ES-I3 (cell line): Measurements from ENCODE around the gene PPP3CA.

ENCODE experiments used
- H3K36me3 ChIP-seq: 2 replicates; pipeline ENCODE4 v1.6.1; 2013; ENCODE audit warnings: mild to moderate bottlenecking, low read length, control low read depth, moderate library complexity; ENCODE audit not compliant: insufficient read depth
- H3K4me1 ChIP-seq: 2 replicates; pipeline ENCODE4 v1.6.1; 2013; ENCODE audit warnings: mild to moderate bottlenecking, control low read depth, low read length; ENCODE audit not compliant: insufficient read depth
- H3K9ac ChIP-seq: 2 replicates; pipeline ENCODE4 v1.6.1; 2013; ENCODE audit warnings: low read depth, mild to moderate bottlenecking, low read length, moderate library complexity
- H3K9me3 ChIP-seq: 2 replicates; pipeline ENCODE4 v1.6.1; 2013; ENCODE audit warnings: mild to moderate bottlenecking, low read length, moderate library complexity; ENCODE audit not compliant: control insufficient read depth, insufficient read depth

Gene PPP3CA

GRCh38 chr4:101288365-101289145 is 58.8 kb downstream of the PPP3CA start:
- Histone ChIP-seq H3K9ac (no peak overlapping the region), H3K4me1 (peaks cover 14% of the 10 kb centered on the region), H3K9me3 (no peaks in the 10 kb centered on the region), H3K36me3 (no peaks in the 10 kb centered on the region)

DNA sequence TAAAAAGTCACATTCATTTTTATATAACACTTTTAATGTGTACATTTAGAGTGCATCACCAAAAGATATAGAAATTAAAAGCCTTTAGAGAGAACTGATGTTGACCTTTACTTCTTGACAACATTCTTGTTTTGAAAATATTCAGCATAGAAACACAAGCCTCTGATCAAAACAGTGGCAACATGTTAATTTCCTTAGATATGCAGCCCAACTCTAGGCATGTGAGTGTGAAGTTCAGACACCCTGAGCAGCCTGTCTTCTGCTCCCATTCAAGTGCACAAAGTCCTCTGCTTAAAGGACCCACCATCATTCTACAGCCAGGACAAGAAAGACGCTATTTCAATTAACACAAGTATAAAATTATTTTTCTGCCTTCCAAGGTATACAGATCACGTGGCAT is 60.0 kb downstream of the PPP3CA start:
- Histone ChIP-seq H3K36me3 (no peaks in the 10 kb centered on the region), H3K9ac (no peak overlapping the region), H3K4me1 (peaks cover 24% of the 10 kb centered on the region), H3K9me3 (no peaks in the 10 kb centered on the region)

- Histone ChIP-seq H3K4me1 (peaks cover 31% of the 10 kb centered on the region), H3K9ac (no peak overlapping the region)
Measured at GRCh38 chr4:101286663-101287062, 60.7 kb downstream of the PPP3CA start.

GRCh38 chr4:101285985-101286384 is 61.3 kb downstream of the PPP3CA start:
- peaks cover 38% of the 10 kb centered on the region for H3K4me1 ChIP-seq
- no peak overlapping the region for H3K9ac ChIP-seq
- H3K36me3 ChIP-seq, result no peaks in the 10 kb centered on the region
- no peaks in the 10 kb centered on the region for H3K9me3 ChIP-seq

More at GRCh38 chr4:101286663-101287062, 60.7 kb downstream of the PPP3CA start:
- Histone ChIP-seq H3K9me3 (no peaks in the 10 kb centered on the region), H3K36me3 (no peaks in the 10 kb centered on the region)

GRCh38 chr4:101284546-101284945 is 62.8 kb downstream of the PPP3CA start:
- H3K36me3 ChIP-seq, result no peaks in the 10 kb centered on the region
- H3K9ac ChIP-seq, result no peak overlapping the region
- no peaks in the 10 kb centered on the region for H3K9me3 ChIP-seq
- H3K4me1 ChIP-seq, result peaks cover 44% of the 10 kb centered on the region

DNA sequence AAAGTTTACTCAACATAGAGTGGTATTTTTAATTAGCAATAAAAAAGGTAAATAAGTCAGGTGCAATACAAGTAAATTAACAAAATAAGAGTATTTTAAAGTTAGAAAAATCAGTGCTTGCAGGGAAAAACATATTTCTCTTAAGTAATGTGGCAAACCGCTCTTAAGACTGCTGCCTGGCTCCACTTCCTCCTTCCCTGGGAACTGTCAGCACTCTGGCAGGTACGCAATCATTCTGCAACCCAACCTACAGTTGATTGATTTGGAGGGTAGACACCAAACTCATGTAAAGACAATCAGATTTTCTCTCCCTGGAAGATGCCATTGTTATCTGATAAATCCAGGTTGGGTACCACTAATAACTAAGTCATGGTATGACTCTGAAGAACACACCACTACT is 63.9 kb downstream of the PPP3CA start:
- H3K4me1 ChIP-seq, result peaks cover 53% of the 10 kb centered on the region
- no peaks in the 10 kb centered on the region for H3K9me3 ChIP-seq
- H3K36me3 ChIP-seq, result no peaks in the 10 kb centered on the region
- H3K9ac ChIP-seq, result no peak overlapping the region

GRCh38 chr4:101282076-101282844 is 65.1 kb downstream of the PPP3CA start:
- Histone ChIP-seq H3K9ac (no peak overlapping the region), H3K36me3 (no peaks in the 10 kb centered on the region), H3K4me1 (peaks cover 47% of the 10 kb centered on the region), H3K9me3 (no peaks in the 10 kb centered on the region)

DNA sequence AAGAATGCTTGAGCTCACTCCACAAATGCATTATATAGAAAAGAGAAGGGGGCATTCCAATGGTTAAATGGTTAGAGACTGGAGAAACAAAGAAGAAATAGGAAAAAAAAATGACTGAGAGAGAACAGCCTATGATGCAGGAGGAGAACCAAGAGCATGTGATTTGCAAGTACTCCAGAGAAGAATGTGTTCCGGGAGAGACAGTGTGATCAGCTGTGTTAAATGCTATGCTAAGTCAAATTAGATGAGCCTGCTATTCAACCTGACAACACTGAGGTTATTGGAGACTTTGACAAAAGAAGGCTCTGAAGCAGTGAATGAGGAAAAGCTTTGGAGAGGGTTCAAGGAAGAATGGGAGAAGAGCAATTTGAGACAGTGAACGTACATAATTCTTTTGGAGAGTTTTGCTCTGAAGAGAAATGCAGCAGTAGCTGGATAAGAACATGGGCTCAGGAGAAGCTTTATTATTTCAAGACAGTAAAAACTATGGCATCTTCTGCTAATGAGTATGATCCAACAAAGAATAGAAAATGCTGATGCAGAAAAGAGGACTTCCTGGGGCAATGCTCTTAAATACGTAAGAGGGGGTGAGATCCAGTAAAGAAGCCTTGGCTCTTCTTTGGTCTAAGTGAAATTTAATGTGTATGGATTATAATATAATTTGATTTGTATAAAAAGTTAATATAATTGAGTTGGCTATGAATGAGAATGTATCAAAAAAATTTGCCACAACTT is 66.3 kb downstream of the PPP3CA start:
- Histone ChIP-seq H3K9me3 (no peaks in the 10 kb centered on the region), H3K4me1 (peaks cover 46% of the 10 kb centered on the region), H3K9ac (no peak overlapping the region), H3K36me3 (no peaks in the 10 kb centered on the region)

GRCh38 chr4:101279377-101279871 is 67.9 kb downstream of the PPP3CA start:
- H3K9me3 ChIP-seq, result no peaks in the 10 kb centered on the region
- no peaks in the 10 kb centered on the region for H3K36me3 ChIP-seq
- no peak overlapping the region for H3K9ac ChIP-seq
- peaks cover 43% of the 10 kb centered on the region for H3K4me1 ChIP-seq

DNA sequence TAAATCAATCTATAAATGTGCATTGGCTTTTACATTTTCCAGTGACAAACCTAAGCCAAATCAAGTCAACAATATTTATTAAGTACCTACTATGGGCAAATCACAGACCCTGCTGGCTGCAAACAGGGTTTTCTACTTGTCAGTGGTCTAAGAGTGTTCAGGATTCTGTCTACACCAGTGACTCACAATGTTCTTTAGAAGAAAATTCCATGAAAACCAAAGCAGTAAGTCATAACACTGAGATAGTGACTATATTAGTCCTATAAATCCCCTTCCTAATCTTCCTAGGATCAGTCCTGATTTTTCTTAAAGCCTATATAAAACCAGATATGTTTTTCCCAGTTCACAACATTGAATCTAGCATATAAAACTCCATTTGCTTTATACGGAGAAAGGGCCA is 69.7 kb downstream of the PPP3CA start:
- Histone ChIP-seq H3K9ac (no peak overlapping the region), H3K9me3 (no peaks in the 10 kb centered on the region), H3K36me3 (no peaks in the 10 kb centered on the region), H3K4me1 (peaks cover 36% of the 10 kb centered on the region)

- Histone ChIP-seq H3K9me3 (no peaks in the 10 kb centered on the region), H3K36me3 (no peaks in the 10 kb centered on the region), H3K9ac (no peak overlapping the region), H3K4me1 (peaks cover 26% of the 10 kb centered on the region)
Measured at GRCh38 chr4:101276661-101277060, 70.7 kb downstream of the PPP3CA start.

DNA sequence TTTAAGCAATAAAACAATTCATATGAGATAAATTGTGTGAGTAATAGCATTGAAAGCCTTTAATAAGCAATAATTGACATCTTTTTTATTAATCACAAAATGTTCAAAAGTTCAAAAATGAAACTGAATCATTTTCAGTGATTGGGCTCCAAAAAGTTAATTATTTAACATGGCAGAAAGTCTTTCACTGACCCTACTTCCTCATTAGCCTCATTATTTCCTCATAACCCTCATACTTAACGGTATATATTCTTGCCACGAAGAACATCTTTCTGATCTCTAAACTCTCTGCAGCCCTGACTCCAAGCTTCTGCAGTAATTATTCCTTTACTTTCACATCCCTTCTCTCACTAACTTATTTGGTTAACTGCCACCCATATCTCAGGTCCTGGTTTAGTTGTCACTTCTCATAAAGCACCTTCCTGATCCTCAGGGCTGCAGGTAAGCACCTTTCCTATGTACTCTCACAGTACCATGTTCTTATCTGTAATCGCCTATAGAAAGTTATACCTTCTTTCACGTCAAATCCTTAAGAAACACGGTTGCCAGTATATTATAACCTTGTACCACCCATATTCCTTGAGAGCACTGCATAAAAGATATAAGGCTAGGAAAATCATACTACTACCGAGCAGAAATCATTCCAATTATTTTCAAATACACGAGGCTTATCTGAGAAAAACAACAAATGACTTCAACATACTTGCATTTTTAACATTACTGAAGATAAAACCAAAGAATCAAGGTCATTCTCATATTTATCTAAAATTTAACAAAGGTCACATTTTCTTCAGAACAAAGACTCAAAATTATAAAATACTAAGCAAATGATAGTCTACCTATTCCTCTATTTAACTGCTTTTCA is 72.2 kb downstream of the PPP3CA start:
- Histone ChIP-seq H3K4me1 (peaks cover 18% of the 10 kb centered on the region), H3K9me3 (no peaks in the 10 kb centered on the region), H3K36me3 (no peaks in the 10 kb centered on the region), H3K9ac (no peak overlapping the region)

DNA sequence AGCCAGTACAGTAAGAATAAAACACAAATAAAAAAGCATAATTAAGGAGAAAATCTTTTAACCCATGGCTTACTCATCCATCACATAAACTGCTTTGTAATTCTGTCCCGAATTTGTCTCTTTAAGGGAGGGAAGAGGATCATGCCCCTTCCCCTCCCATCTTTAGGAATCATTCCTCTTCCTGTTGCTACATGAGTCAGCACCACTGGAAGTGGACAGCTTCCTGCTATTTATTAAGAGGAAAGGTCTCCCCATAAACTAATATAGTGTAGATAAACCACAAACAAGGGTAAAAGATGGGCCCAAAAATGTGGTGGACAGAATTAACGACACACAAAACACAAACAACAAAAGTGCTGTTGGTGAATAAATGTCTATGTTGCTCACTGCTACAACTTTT is 75.8 kb downstream of the PPP3CA start:
- Histone ChIP-seq H3K4me1 (no peaks in the 10 kb centered on the region), H3K36me3 (no peaks in the 10 kb centered on the region), H3K9ac (no peak overlapping the region), H3K9me3 (no peaks in the 10 kb centered on the region)

- no peaks in the 10 kb centered on the region for H3K36me3 ChIP-seq
- no peaks in the 10 kb centered on the region for H3K9me3 ChIP-seq
- no peak overlapping the region for H3K9ac ChIP-seq
- H3K4me1 ChIP-seq, result peaks cover 3% of the 10 kb centered on the region; the same call in 1 of the 2 replicates
Measured at GRCh38 chr4:101269682-101270081, 77.6 kb downstream of the PPP3CA start.
